GM12874 (cell line): ENCODE results near the gene GSG1L.

Experiments used
- TF ChIP-seq, protein P1 (sequence below): IDR thresholded peaks from 2 replicates; pipeline ENCODE4 v1.5.1; 2011; ENCODE audit warnings: low read depth, mild to moderate bottlenecking, control low read depth, low read length, moderate library complexity; ENCODE audit not compliant: insufficient read depth

GSG1L gene

DNA sequence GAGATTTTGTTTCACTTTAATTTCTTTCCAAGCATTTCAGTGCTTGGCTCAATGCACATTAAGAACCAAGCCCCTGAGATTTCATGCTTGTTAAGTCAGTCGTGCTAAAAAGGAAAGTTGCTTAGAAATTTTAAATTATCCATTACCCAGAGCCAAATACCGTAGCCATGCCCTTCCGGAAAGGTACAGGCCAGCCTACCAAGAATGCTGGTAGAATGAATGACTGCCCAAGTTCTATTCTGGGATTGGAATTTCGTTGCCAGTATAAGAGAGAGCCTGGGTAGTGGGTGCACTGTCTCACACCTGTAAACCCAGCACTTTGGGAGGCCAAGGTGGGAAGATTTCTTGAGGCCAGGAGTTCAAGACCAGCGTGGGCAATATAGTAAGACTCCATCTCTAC lies 319.6 kb downstream of the GSG1L start:
- TF ChIP-seq, protein P1, sequence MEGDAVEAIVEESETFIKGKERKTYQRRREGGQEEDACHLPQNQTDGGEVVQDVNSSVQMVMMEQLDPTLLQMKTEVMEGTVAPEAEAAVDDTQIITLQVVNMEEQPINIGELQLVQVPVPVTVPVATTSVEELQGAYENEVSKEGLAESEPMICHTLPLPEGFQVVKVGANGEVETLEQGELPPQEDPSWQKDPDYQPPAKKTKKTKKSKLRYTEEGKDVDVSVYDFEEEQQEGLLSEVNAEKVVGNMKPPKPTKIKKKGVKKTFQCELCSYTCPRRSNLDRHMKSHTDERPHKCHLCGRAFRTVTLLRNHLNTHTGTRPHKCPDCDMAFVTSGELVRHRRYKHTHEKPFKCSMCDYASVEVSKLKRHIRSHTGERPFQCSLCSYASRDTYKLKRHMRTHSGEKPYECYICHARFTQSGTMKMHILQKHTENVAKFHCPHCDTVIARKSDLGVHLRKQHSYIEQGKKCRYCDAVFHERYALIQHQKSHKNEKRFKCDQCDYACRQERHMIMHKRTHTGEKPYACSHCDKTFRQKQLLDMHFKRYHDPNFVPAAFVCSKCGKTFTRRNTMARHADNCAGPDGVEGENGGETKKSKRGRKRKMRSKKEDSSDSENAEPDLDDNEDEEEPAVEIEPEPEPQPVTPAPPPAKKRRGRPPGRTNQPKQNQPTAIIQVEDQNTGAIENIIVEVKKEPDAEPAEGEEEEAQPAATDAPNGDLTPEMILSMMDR = no peak

DNA sequence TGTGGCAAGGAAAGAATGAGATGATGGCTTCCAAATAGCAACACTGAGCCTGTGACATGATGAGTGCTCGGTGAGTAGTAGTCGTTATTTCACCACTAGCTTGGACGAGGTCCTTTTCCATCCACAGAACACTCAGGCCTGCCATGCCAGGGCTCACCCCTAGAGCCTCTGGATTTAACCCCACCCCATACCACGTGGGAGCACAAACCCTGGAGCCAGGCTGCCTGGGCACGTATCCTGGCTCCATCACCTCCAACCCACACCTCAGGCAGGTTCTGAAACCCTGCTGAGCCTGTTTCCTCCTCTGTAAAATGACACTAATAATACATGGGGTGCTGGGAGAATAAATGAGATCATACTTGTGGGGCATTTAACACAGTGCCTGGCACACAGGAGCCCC lies 321.2 kb downstream of the GSG1L start:
- TF ChIP-seq, protein P1 = no peak

DNA sequence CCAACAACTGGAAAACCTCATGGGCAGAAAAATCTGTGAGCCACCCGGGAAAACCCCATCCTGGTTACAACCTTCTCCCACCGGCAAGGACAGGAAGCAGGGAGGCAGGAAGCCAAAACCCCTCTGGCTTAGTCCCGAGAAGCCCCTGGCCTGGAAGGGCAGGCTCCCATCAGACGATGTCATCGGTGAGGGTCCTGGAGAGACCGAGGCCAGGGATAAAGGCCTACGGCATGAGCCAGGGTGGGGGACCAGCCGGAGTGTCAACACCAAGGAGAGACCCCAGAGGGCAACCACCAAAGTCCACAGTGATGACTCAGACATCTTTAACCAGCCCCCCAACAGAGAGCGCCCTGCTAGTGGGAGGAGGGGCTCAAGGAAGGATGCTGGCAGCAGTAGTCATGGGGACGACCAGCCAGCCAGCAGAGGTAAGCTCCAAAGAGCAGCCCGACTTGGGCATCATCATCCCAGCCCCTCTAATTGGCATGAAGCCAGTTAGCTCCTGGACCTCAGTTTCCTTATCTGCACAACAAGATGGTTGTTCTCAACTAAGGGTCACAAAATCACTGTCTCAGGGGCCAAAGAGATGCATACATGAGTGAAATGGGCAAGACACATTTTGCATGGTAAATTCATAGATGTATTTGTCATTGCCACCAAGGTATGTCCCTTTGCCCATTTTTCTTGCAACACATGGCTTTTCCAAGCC lies 322.9 kb downstream of the GSG1L start:
- TF ChIP-seq, protein P1 = no peak

DNA sequence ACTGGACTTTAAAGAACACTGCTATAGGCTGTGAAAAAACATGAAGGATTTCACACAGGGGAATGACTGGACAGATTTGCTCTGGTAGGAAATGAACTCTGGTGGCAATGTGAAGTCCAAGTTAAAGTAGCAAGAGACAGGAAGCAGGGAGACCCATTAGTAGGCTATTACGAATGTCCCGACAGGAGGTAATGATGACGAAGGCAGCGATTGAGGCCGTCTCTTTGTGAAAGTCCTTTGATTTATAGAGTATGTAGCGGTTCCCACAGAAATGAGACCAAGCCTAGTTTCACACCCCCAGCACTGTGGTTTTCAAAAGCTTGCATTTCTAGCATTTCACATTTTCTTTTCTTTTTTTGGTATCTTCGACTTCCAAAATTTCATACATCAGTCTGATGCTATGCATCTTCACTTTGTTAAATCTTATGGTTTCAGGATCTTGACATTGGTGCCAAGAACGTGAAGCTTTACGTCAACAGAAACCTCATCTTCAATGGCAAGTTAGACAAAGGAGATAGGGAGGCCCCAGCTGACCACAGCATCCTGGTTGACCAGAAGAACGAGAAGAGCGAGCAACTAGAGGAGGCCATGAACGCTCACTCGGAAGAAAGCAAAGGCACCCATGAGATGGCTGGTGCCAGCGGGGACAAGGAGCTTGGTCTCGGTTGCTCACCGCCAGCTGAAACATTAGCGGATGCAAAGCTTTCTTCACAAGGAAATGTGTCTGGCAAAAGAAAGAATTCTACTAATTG lies 323.7 kb downstream of the GSG1L start:
- TF ChIP-seq, protein P1 = no peak

DNA sequence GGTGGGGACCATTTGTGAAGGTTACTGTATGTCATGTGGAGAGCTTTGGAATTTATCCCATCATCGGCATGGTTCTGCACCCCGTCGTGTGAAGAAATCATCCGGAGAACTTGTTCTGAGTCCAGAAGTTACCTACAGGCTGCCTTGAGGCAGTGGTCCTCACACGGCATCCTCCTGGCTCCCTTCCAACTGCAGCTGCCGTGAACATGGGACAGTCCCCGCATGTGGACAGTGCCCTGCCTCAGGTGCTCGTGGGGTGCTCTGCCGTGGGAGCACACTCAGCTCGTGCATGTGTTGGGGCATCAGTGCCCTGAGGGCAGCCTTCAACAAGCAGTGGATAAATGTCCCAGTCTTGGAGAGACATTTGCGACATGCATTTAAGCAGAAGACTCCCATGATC lies 324.9 kb downstream of the GSG1L start:
- TF ChIP-seq, protein P1 = no peak
